Esophagus squamous epithelium (tissue), 4 donors: ENCODE measurements around the gene SERHL2.

Experiments
- CTCF ChIP-seq, 6 experiments: fragments of 450-650 bp in 4 of 6; fragments of 200-600 bp in 2 of 6; sonication (generic) in 2 of 6; IDR thresholded peaks; one replicate each; pipeline ENCODE4 v1.5.1; 2016 to 2019; ENCODE audit warnings: antibody characterized with exemption in 6 of 6, mild to moderate bottlenecking in 4 of 6, moderate library complexity in 4 of 6
- POLR2A ChIP-seq, 4 donors: fragments of 450-650 bp; IDR thresholded peaks; one replicate each; pipeline ENCODE4 v1.6.1; 2017; ENCODE audit warnings: antibody characterized with exemption in 4 of 4, mild to moderate bottlenecking in 4 of 4, moderate library complexity in 3 of 4

GRCh38 chr22:42603427-42603826 lies 49.7 kb downstream of the SERHL2 start:
- no peak for TF ChIP-seq CTCF (IDR thresholded peaks at IDR 0.05)
- TF ChIP-seq POLR2A (IDR thresholded peaks at IDR 0.05), result no peak
